HL-60 (cell line): ENCODE measurements around the gene CD1E.

Source experiments
- DNase-seq, 2 experiments: peaks; one replicate each; pipeline ENCODE4 v3.0.0-alpha.2; 2010 to 2020; ENCODE audit warnings: low read depth in 1 of 2, low spot score in 1 of 2
- H3K27ac ChIP-seq: fragments of 250-450 bp; sonication (Bioruptor Pico); replicated peaks from 2 replicates; pipeline ENCODE4 v1.5.1; 2020; ENCODE audit warnings: mild to moderate bottlenecking, moderate library complexity
- H3K27me3 ChIP-seq: fragments of 250-450 bp; sonication (Bioruptor Pico); 2 replicates; pipeline ENCODE4 v1.5.1; 2021; ENCODE audit warnings: mild to moderate bottlenecking, moderate library complexity; ENCODE audit not compliant: insufficient read depth, poor library complexity, severe bottlenecking
- H3K4me3 ChIP-seq: replicated peaks from 2 replicates; pipeline ENCODE4 v1.5.1; 2011; ENCODE audit warnings: mild to moderate bottlenecking, control low read depth, low read length; ENCODE audit not compliant: insufficient read depth
- CTCF ChIP-seq: IDR thresholded peaks from one replicate; pipeline ENCODE4 v1.5.1; 2011; ENCODE audit warnings: low read length, control low read depth, inconsistent platforms; ENCODE audit not compliant: insufficient read depth
- GABPA ChIP-seq: IDR thresholded peaks from 2 replicates; pipeline ENCODE4 v1.6.1; 2012; ENCODE audit warnings: low read depth
- POLR2AphosphoS5 ChIP-seq: IDR thresholded peaks from 2 replicates; pipeline ENCODE4 v1.6.1; 2012; ENCODE audit warnings: low read depth
- SPI1 ChIP-seq: IDR thresholded peaks from 2 replicates; pipeline ENCODE4 v1.6.1; 2012; ENCODE audit warnings: low read depth, mild to moderate bottlenecking, borderline replicate concordance
- long read RNA-seq: library from polyadenylated mRNA; unstranded; transcript quantifications from one replicate; pipeline ENCODE4 v2.0.0, GENCODE V29; 2020
- TF ChIP-seq, protein P1 (sequence below): IDR thresholded peaks from 2 replicates; pipeline ENCODE4 v1.6.1; 2012; ENCODE audit warnings: low read depth; ENCODE audit not compliant: insufficient replicate concordance

Gene CD1E
- long read RNA-seq = 0 reads

GRCh38 chr1:158353303-158354075, at the start of gene CD1E:
Gene CD1E, plus strand, starts transcription at chr1:158353894. Its CDS starts 95 bp downstream, at chr1:158353989.
- TF ChIP-seq, protein P1, sequence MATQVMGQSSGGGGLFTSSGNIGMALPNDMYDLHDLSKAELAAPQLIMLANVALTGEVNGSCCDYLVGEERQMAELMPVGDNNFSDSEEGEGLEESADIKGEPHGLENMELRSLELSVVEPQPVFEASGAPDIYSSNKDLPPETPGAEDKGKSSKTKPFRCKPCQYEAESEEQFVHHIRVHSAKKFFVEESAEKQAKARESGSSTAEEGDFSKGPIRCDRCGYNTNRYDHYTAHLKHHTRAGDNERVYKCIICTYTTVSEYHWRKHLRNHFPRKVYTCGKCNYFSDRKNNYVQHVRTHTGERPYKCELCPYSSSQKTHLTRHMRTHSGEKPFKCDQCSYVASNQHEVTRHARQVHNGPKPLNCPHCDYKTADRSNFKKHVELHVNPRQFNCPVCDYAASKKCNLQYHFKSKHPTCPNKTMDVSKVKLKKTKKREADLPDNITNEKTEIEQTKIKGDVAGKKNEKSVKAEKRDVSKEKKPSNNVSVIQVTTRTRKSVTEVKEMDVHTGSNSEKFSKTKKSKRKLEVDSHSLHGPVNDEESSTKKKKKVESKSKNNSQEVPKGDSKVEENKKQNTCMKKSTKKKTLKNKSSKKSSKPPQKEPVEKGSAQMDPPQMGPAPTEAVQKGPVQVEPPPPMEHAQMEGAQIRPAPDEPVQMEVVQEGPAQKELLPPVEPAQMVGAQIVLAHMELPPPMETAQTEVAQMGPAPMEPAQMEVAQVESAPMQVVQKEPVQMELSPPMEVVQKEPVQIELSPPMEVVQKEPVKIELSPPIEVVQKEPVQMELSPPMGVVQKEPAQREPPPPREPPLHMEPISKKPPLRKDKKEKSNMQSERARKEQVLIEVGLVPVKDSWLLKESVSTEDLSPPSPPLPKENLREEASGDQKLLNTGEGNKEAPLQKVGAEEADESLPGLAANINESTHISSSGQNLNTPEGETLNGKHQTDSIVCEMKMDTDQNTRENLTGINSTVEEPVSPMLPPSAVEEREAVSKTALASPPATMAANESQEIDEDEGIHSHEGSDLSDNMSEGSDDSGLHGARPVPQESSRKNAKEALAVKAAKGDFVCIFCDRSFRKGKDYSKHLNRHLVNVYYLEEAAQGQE = no peak
- TF ChIP-seq GABPA (no peak), SPI1 (peak; percentile 61; the same call in 1 of the 2 replicates), CTCF (no peak), POLR2AphosphoS5 (no peak)
- peak in 1 of 2 experiments; percentile 50 for DNase-seq
- Histone ChIP-seq H3K27me3 (no peaks in the 10 kb centered on the region), H3K4me3 (no peak within 1 kb of the TSS), H3K27ac (no peak within 1 kb of the TSS)

GRCh38 chr1:158310623-158311022, 43.1 kb upstream of the CD1E start:
- H3K27me3 ChIP-seq = no peaks in the 10 kb centered on the region
- no peak for TF ChIP-seq CTCF
- TF ChIP-seq, protein P1 = no peak
- TF ChIP-seq SPI1 = no peak
- TF ChIP-seq GABPA = no peak
- TF ChIP-seq POLR2AphosphoS5 = no peak
- no peak overlapping the region for H3K27ac ChIP-seq
- no peak overlapping the region for H3K4me3 ChIP-seq
- no peak for DNase-seq

- DNase-seq = no peak
- Histone ChIP-seq H3K27me3 (no peaks in the 10 kb centered on the region), H3K27ac (no peak overlapping the region), H3K4me3 (no peak overlapping the region)
- TF ChIP-seq CTCF = no peak
- TF ChIP-seq SPI1 = no peak
- no peak for TF ChIP-seq POLR2AphosphoS5
- no peak for TF ChIP-seq GABPA
- TF ChIP-seq, protein P1 = no peak
Observed at GRCh38 chr1:158311066-158311465, 42.6 kb upstream of the CD1E start.
